Measurements from ENCODE around the gene HBD. TPM values are rescaled to one million over a fixed set of nuclear protein-coding genes. Genes with fewer than 3 reads are reported as not detected.

Gene HBD
- total and polyA plus RNA-seq, 9 of the 15 experiments (the other 6 are each of a cell fraction or from before 2014, with no cell fraction given) = 11.8 to 169 (median 36.0) TPM

- TF ChIP-seq NKRF (IDR thresholded peaks at IDR 0.05; ENCODE audit: borderline replicate concordance) (no peak), CXXC5 (CRISPR knock-in tag; IDR thresholded peaks at IDR 0.05) (no peak), PTBP1 (IDR thresholded peaks at IDR 0.05; ENCODE audit: low read depth, low read length) (no peak), SP2 (IDR thresholded peaks at IDR 0.05; ENCODE audit: extremely low read depth, low read depth, low read length, poor library complexity, severe bottlenecking) (no peak), TCF7 (IDR thresholded peaks at IDR 0.05; ENCODE audit: borderline replicate concordance) (no peak), TRIM25 (IDR thresholded peaks at IDR 0.05; ENCODE audit: borderline replicate concordance) (no peak)
These were observed 3.2 kb downstream of the HBD start (continued) for GRCh38 chr11:5231111-5231510.

- Histone ChIP-seq H3K36me3 (ENCODE audit: control insufficient read depth, insufficient read depth, low read length) (no peaks in the 10 kb centered on the region), H3K9me3 (replicated peaks; ENCODE audit: control insufficient read depth, insufficient read depth, low read depth, low read length) (no peaks in the 10 kb centered on the region), H4K20me1 (replicated peaks; ENCODE audit: control insufficient read depth, insufficient read depth, low read length) (no peaks in the 10 kb centered on the region), H3K79me2 (ENCODE audit: control insufficient read depth, insufficient read depth, low read length) (no peaks in the 10 kb centered on the region; the same call in 2 of the 3 replicates), H3K27me3 (ENCODE audit: control insufficient read depth in 2 of 2, insufficient read depth in 2 of 2, low read length in 2 of 2) (no peaks in the 10 kb centered on the region), H2AFZ (ENCODE audit: low read depth, low read length) (no peak overlapping the region), H3K9ac (ENCODE audit: insufficient read depth in 1 of 2, low read depth in 2 of 2, low read length in 2 of 2) (no peak overlapping the region), H3K4me3 (no peak overlapping the region), H3K9me1 (ENCODE audit: control insufficient read depth, insufficient read depth, low read length) (no peaks in the 10 kb centered on the region), H3K4me1 (replicated peaks in 1 of 2; ENCODE audit: control insufficient read depth in 2 of 2, insufficient read depth in 2 of 2, low read length in 2 of 2) (peaks cover 16 to 29% of the 10 kb centered on the region in 2 experiments), H3K4me2 (ENCODE audit: insufficient read depth, low read length) (no peak overlapping the region), H3K27ac (ENCODE audit: extremely low read depth, low read depth, low read length) (no peak overlapping the region)
- CTCF ChIA-PET (ENCODE audit: low intra/inter-chr PET ratio) = no interaction called here
- intact Hi-C loops (cut with micrococcal nuclease) = no loop called here
- WGBS (ENCODE audit: insufficient coverage, low coverage, missing lambda C conversion rate) = 90% methylated on average over 1 of the region's 1 CpG
- ATAC-seq = no peak
- no TSS peak for BruUV-seq (replicated peaks)
- DNase-seq (ENCODE audit: extremely low read depth in 1 of 4, low spot score in 3 of 4) = no peak
- in situ Hi-C loops (cut with MboI) = no loop called here
- POLR2A ChIA-PET = interaction anchor here (1.2 to 1.6 kb wide), 2 partner anchors 10 to 12 kb away, joined by 5 read pairs; no protein-coding TSS in a partner anchor
- no peak for FAIRE-seq
- TF ChIP-seq ZMIZ1 (IDR thresholded peaks at IDR 0.05; ENCODE audit: low read depth in 2 of 2, low read length in 2 of 2) (no peak), GABPB2 (CRISPR knock-in tag; conservative IDR thresholded peaks at IDR 0.05) (no peak), ZNF551 (CRISPR knock-in tag; IDR thresholded peaks at IDR 0.05) (no peak), POLR3G (IDR thresholded peaks at IDR 0.05; ENCODE audit: extremely low read depth, insufficient read length, insufficient replicate concordance) (no peak), CHAMP1 (IDR thresholded peaks at IDR 0.05) (no peak), HLTF (IDR thresholded peaks at IDR 0.05) (no peak)
These were observed 4.0 kb downstream of the HBD start for GRCh38 chr11:5230266-5230665.

All from K562 (cell line).